HG03460 (cell line): ENCODE measurements around the gene DCLK2.
A peak's percentile ranks its signal among the peaks of the same experiment; 100 is the strongest.

ENCODE experiments used
- ATAC-seq: cut with Tn5 transposase; IDR thresholded peaks from one replicate; pipeline ENCODE4 v1.9.1; 2021; ENCODE audit not compliant: unreplicated experiment

The DCLK2 gene

GRCh38 chr4:150078041-150078578, at the start of gene DCLK2:
DCLK2 (plus strand) TSS chr4:150078445; CDS start chr4:150079028, 583 bp downstream.
- peak; percentile 12 for ATAC-seq

DNA sequence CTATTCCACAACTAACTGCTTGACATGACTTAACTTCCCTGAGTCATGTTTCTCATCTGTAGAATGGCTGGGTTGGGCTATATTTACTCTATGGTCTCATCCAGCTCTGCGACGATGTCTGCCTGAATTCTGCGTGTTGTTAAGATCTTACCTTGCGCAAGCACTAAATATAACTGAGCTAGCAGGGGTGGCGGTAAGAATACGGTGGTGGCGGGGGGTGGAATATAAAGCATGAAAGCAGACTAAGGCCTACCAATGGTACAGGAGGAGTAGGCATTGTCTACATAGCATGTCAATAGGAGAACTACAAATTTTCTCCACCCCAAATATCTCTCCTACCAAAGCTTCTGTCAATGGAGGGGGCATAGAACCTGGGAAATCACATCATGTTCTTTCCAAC, 45.7 kb upstream of the DCLK2 start:
- ATAC-seq = no peak

GRCh38 chr4:150033081-150033480, 45.2 kb upstream of the DCLK2 start:
- no peak for ATAC-seq

DNA sequence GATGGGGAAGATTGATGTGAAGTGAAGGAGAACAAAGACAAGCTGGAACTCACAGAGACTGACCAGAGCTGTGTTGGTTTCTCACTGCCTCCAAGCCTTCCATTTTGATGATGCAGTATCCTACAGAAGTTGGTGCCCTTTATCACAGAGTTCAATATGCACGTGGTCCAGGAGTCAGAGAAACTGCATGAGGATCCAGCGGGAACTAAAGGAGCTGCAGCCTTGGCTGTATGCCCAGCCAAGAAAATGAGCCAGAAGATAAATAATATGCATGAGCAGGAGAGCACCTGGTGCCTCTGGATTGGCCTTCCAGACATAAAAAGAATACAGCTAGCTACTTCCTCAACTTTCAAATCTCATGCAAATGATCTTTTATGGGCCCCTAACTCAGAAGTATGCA, 44.3 kb upstream of the DCLK2 start:
- no peak for ATAC-seq

GRCh38 chr4:150037251-150037856, 40.9 kb upstream of the DCLK2 start:
- ATAC-seq = no peak

- peak; percentile 89 for ATAC-seq
These were observed 39.7 kb upstream of the DCLK2 start for GRCh38 chr4:150038335-150039076.

GRCh38 chr4:150039274-150040127, 38.7 kb upstream of the DCLK2 start:
- no peak for ATAC-seq

DNA sequence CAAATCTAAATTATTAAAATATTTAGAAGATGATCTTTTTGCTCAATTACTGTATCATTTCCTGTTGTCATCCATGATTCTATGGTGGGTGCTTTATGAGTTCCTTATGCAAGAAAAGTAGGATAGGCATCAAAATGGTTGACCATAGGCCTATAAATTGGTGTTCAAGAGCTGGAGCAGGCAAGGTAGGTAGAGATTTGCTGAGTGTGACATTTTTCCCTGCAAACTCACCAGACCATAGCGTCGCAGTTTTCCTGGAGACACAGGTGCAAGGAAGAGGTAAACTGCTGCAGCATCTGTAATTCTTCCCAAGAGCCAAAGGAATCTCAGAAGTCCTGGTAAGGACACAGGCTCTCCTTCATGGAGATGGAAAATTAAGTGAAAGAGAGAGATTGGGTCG, 33.7 kb upstream of the DCLK2 start:
- ATAC-seq = no peak

- ATAC-seq = no peak
These were observed 32.8 kb upstream of the DCLK2 start for GRCh38 chr4:150045410-150045809.

DNA sequence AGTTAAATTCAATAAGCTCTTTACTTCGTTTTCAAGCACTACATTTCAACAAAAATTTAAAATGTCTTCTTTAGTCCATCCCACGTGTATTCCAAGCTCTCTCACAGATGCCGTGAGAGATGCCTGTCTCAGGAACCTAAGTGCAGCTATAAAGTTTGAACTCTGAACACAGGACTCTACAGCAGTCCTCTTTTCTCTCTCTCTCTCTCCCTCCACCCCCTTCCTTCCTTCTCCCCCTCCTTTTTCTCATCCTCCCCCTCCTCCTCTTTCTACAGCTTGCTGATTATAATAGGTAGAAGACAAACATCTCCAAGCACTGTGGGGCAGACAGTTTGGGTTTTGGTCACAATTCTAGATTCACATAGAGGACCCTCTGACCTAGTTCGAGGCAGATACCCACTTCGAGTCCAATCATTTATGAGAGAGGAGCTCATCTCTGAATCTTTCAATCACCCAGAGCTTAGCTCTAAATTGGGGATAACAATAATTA, 31.5 kb upstream of the DCLK2 start:
- no peak for ATAC-seq

GRCh38 chr4:150047546-150047945, 30.7 kb upstream of the DCLK2 start:
- ATAC-seq = no peak

DNA sequence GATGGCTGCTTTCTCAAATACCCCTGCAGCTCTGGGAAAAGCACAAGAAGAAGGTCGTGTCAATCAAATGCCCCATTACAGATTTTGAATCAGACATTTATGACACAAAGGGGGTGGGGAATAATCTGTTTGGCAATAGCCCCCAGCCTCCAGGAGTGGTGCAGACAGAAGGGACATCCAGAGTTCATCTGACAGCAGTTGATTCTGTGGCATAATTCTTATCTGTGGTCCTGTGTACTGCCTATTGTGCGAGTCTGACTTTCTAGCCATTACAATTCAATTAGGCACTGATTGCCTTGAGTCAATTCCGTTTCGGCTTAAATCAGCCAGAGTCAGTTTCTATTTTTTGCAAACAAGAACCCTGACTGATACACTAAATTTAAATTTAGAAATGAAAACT, 28.6 kb upstream of the DCLK2 start:
- ATAC-seq = no peak

DNA sequence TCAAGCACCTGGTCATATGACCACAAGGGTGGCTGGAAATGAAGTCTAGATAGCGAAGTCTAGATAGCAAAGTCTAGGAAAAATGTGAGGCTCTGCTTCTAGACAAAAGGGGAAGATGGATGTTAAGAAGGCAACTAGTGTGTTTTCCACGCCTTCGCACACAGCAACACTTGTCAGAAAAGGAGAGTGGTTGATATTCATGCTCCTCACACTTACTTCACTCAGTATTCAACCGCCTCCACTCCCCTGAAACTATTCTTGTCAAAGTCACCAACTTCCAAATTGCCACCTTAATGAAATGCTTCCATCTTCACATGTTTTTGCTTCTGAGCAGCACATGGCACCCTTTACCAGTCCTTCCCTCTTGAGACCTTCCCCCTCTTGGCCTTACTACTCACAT, 27.7 kb upstream of the DCLK2 start:
- no peak for ATAC-seq

DNA sequence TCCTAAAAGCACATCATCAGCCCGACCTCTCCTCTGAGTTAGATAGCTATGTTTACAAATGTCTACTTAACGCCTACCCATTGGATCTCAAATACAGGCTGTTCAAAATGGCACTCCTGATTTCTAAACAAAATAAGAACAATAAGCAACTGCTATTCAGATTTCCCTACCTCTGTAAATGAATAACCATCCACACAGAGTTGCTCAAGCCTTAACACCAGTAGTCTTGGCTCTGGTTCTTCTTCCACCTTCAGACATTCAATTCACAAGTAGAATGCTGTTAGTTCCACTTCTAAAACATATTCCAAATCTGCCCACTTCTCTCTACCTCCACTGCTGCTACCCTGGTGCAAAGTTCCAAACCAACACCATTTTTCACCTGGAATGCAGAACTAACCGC, 27.1 kb upstream of the DCLK2 start:
- ATAC-seq = no peak

GRCh38 chr4:150055467-150055866, 22.8 kb upstream of the DCLK2 start:
- ATAC-seq = no peak

DNA sequence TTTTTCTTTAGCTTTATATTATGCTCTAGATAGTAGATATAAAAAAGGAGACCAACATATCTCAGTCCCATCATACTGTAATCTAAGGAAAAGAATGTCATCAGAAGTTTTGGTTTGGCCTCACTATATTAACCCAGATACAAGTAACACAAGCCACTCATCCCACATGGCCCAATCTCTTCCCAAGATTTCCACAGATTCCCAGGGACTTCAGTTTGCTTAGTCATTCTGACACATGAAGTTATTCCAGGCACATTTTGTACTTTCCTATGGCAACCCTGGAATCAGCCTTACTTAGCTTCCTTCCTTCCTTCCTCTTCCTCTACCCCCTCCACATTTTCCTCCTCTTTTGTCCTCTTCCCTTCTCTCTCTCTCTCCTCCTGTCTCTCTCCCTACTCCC, 21.7 kb upstream of the DCLK2 start:
- no peak for ATAC-seq

DNA sequence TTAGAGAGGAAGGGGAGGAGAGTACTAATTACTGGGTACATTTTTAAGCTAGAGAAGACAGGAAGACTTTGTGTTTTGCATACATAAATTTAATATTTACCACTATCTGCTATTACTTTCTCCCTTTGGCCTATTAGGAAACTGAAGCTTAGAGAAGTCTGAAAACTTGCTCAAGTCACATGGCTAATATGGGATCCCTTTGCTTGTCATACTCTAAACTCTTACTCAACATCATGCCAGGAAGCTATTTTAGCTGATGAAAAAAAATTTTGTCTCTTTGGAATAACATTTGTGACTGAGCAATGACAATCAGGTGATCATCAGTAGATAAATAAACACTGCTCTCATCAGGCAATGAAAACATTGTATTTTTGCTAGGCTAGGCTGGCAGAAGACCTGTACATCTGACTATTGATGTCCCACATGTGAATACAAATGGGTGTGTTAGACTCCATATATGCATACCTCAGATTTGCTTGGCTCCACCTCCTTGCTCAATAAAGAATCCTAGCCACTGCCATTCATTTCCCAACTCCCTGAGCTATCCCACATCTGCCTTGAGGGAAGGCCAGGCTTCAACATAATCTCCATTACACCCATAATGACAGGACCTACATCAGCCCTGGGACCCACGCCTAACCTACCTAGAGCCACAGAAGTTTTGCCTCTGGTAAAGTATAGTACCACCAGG, 17.0 kb upstream of the DCLK2 start:
- no peak for ATAC-seq

- ATAC-seq = no peak
These were observed 15.1 kb upstream of the DCLK2 start for GRCh38 chr4:150063128-150063527.

- ATAC-seq = no peak
These were observed 12.5 kb upstream of the DCLK2 start for GRCh38 chr4:150065740-150066139.

DNA sequence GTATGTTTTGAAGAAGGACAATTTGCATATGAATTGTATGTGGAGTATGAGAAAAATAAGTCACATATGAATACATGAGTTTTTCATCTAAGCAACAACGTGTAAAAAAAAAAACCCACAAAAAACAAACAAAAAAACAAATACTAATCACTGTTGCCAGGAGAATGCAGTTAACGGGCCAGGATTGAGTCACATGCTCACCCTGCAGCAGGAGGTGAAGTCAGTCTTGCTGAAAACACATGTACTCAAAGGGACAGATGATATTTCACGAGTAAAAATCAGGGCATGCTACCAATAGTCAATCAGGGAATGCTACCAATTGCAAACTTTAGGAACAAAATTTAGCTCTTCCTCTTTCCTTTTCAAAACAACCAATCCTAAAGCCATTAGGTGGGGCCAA, 10.4 kb upstream of the DCLK2 start:
- no peak for ATAC-seq
